ENCODE results near the gene CHRDL2. TPM values are rescaled to one million over a fixed set of nuclear protein-coding genes. Genes with fewer than 3 reads are reported as not detected.

CHRDL2 gene
- total and polyA plus RNA-seq, 2 donors (not counting 1 experiment from before 2014, with no cell fraction given), result 0.24 TPM; not detected in 1

GRCh38 chr11:74670171-74670570 lies 61.1 kb downstream of the CHRDL2 start:
- H3K9me3 ChIP-seq (ENCODE audit: control extremely low read depth in 1 of 3, control insufficient read depth in 2 of 3, insufficient read depth in 1 of 3, low read length in 2 of 3), result no peaks in the 10 kb centered on the region

More at GRCh38 chr11:74670171-74670570, 61.1 kb downstream of the CHRDL2 start:
- TF ChIP-seq CTCF (IDR thresholded peaks at IDR 0.05) (no peak), EZH2 (IDR thresholded peaks at IDR 0.05; ENCODE audit: borderline replicate concordance, insufficient read depth, low read depth, low read length, poor library complexity, severe bottlenecking) (no peak)
- Histone ChIP-seq H3K9ac (ENCODE audit: low read length) (no peak overlapping the region), H2AFZ (ENCODE audit: insufficient read depth, low read depth, low read length, poor library complexity, severe bottlenecking) (no peak overlapping the region), H3K36me3 (replicated peaks in 1 of 2; ENCODE audit: control extremely low read depth in 1 of 2, control insufficient read depth in 1 of 2, extremely low read depth in 1 of 2, insufficient read depth in 2 of 2, low read length in 1 of 2) (no peaks in the 10 kb centered on the region), H3K4me2 (replicated peaks; ENCODE audit: low read depth, low read length, poor library complexity, severe bottlenecking) (no peak overlapping the region), H3K27me3 (replicated peaks in 1 of 4; ENCODE audit: control extremely low read depth in 1 of 4, control insufficient read depth in 3 of 4, insufficient read depth in 4 of 4, low read length in 3 of 4) (no peaks in the 10 kb centered on the region), H3K79me2 (ENCODE audit: control insufficient read depth, insufficient read depth, low read length) (no peaks in the 10 kb centered on the region), H4K20me1 (ENCODE audit: control insufficient read depth, insufficient read depth, low read length, poor library complexity, severe bottlenecking) (no peaks in the 10 kb centered on the region), H3K4me1 (ENCODE audit: control insufficient read depth in 2 of 2, insufficient read depth in 2 of 2, low read length in 2 of 2) (no peaks in the 10 kb centered on the region), H3K27ac (ENCODE audit: low read length in 2 of 2) (no peak overlapping the region), H3K4me3 (ENCODE audit: control extremely low read depth in 1 of 5, extremely low read depth in 1 of 5, insufficient read depth in 1 of 5, low read depth in 2 of 5, low read length in 4 of 5) (no peak overlapping the region)
- no peaks in the 10 kb centered on the region for H3K4me1 Mint-ChIP-seq
- no peaks in the 10 kb centered on the region for H3K27me3 Mint-ChIP-seq
- no peaks in the 10 kb centered on the region for H3K9me3 Mint-ChIP-seq (ENCODE audit: insufficient read depth)
- WGBS (ENCODE audit: insufficient coverage), result 98% methylated on average over 7 of the region's 7 CpGs
- H3K27ac Mint-ChIP-seq, result no peak overlapping the region
- intact Hi-C loops (cut with micrococcal nuclease), result no loop called here
- ChIA-PET POLR2A (no interaction called here), CTCF (no interaction called here)
- no peak for ATAC-seq (ENCODE audit: low read depth)
- no peak overlapping the region for H3K4me3 Mint-ChIP-seq
- DNase-seq, result no peak
